Adrenal gland (tissue), 12 donors: ENCODE data around the gene NSL1. TPM values are rescaled to one million over a fixed set of nuclear protein-coding genes. Genes with fewer than 3 reads are reported as not detected.
A peak's percentile ranks its signal among the peaks of the same experiment; 100 is the strongest.

ENCODE experiments used
- DNase-seq, 7 donors: peaks; one replicate each; pipeline ENCODE4 v3.0.0-alpha.2; 2019 to 2020
- H3K27ac ChIP-seq, 5 donors: fragments of 200-600 bp; sonication (generic) in 4 of 5; 1 replicate in 3 of 5; 2 replicates in 2 of 5; pipeline versions ENCODE4 v1.5.1 to v1.8.0; 2016 to 2020; ENCODE audit warnings: mild to moderate bottlenecking in 1 of 5
- H3K27me3 ChIP-seq: fragments of 200-600 bp; 2 replicates; pipeline ENCODE4 v1.8.0; 2021
- H3K36me3 ChIP-seq, 2 donors: fragments of 200-600 bp; replicated peaks in 1 of 2; 1 replicate in 1 of 2; 2 replicates in 1 of 2; pipeline versions ENCODE4 v1.5.1 to v1.8.0; 2018 to 2022
- H3K4me1 ChIP-seq, 2 donors: fragments of 200-600 bp; replicated peaks in 1 of 2; 1 replicate in 1 of 2; 2 replicates in 1 of 2; pipeline versions ENCODE4 v1.5.1 to v1.8.0; 2018 to 2021
- H3K4me3 ChIP-seq, 4 donors: fragments of 200-600 bp; sonication (generic) in 3 of 4; one replicate each; pipeline ENCODE4 v1.5.1; 2016 to 2018
- H3K9me3 ChIP-seq, 3 donors: fragments of 200-600 bp; sonication (generic) in 1 of 3; replicated peaks in 1 of 3; 1 replicate in 2 of 3; 2 replicates in 1 of 3; pipeline versions ENCODE4 v1.5.1 to v1.8.0; 2016 to 2021
- CTCF ChIP-seq, 6 experiments: fragments of 450-650 bp in 4 of 6; fragments of 200-600 bp in 2 of 6; sonication (generic) in 1 of 6; IDR thresholded peaks; 1 replicate in 5 of 6; 2 replicates in 1 of 6; pipeline versions ENCODE4 v1.5.1 to v1.8.0; 2016 to 2021; ENCODE audit warnings: antibody characterized with exemption in 6 of 6, mild to moderate bottlenecking in 2 of 6, moderate library complexity in 1 of 6
- POLR2A ChIP-seq, 2 donors: fragments of 450-650 bp; IDR thresholded peaks; one replicate each; pipeline ENCODE4 v1.6.1; 2017; ENCODE audit warnings: antibody characterized with exemption in 2 of 2, mild to moderate bottlenecking in 2 of 2, moderate library complexity in 1 of 2
- WGBS, 4 donors: extraction: QIAGEN DNeasy Blood & Tissue Kit in 2 of 4; methylation state at CpG; one replicate each; pipeline versions ENCODE4 v1.1.5 to v1.1.7; 2013 to 2017; 5-methylcytosine and 5-hydroxymethylcytosine counted together
- intact Hi-C, 2 donors: fragments of 100-400 bp; cut with DNase I; formaldehyde crosslinking; loops; one replicate each; pipeline versions ENCODE4 v1.14.1 to v1.15.0; 2022 to 2023
- polyA plus RNA-seq, 3 donors: library from polyadenylated mRNA; stranded (reverse); fragments of 200-250 nt in 2 of 3; fragments of 350-450 nt in 1 of 3; fragmentation: Illumina TruSeq in 1 of 3; extraction: RNeasy Lipid Tissue Mini Kit (QIAGEN cat#74804) in 1 of 3; gene quantifications; one replicate each; pipeline ENCODE4 v1.2.3, GENCODE V29; 2013 to 2014
- total RNA-seq, 9 donors: library from RNA; depleted of rRNA in 4 of 9; stranded (reverse); fragments of >200 nt in 4 of 9; fragments of 120-200 nt in 1 of 9; fragmentation: NEBNext Ultra II Directional in 1 of 9; extraction: Animal tissue kit (Norgen Biotek cat#: 25700) in 1 of 9; gene quantifications; one replicate each; pipeline versions ENCODE4 v1.1.0 to v1.2.4, GENCODE V29; 2013 to 2023
- donor health status: healthy with polysubstance abuse.
- donor health status: Bipolar disorder and iron deficiency.
- donor health status: DM: yes; HTN: yes; CAD: no.
- donor health status: DM: no; HTN: no; CAD: no.
- donor health status: DM: no; HTN: no; CAD: no.
- donor health status: DM: yes; HTN: yes; CAD: no.

NSL1 gene
- total and polyA plus RNA-seq, 12 donors = 10.6 to 90.9 (median 29.8) TPM

GRCh38 chr1:212794561-212795014 lies 3.0 kb upstream of the NSL1 start:
- no peak overlapping the region for H3K4me3 ChIP-seq

GRCh38 chr1:212792396-212792908 lies 875 bp upstream of the NSL1 start:
- Histone ChIP-seq H3K27ac (peak overlapping the region; percentile 59 to 96 (median 90)), H3K9me3 (no peaks in the 10 kb centered on the region), H3K27me3 (no peaks in the 10 kb centered on the region), H3K36me3 (peaks cover 0 to 12% of the 10 kb centered on the region in 2 donors), H3K4me1 (peaks cover 10 to 28% of the 10 kb centered on the region in 2 donors), H3K4me3 (peak overlapping the region; percentile 21 to 87 (median 56))
- WGBS, 4 donors = 14 to 25% (median 16%) methylated on average over 13 to 16 of the region's 16 CpGs
- TF ChIP-seq POLR2A (IDR thresholded peaks at IDR 0.05) (no peak), CTCF (IDR thresholded peaks at IDR 0.05) (no peak)
- intact Hi-C loops = no loop called here
- no peak for DNase-seq

More at GRCh38 chr1:212794561-212795014, 3.0 kb upstream of the NSL1 start:
- TF ChIP-seq CTCF (IDR thresholded peaks at IDR 0.05) (no peak), POLR2A (IDR thresholded peaks at IDR 0.05) (no peak)
- Histone ChIP-seq H3K4me1 (peaks cover 10 to 21% of the 10 kb centered on the region in 2 donors), H3K27ac (no peak overlapping the region), H3K27me3 (no peaks in the 10 kb centered on the region), H3K36me3 (peaks cover 0 to 24% of the 10 kb centered on the region in 2 donors), H3K9me3 (no peaks in the 10 kb centered on the region)
- WGBS, 4 donors = 56 to 65% (median 61%) methylated on average over 1 of the region's 1 CpG
- intact Hi-C loops = no loop called here
- DNase-seq = peak in 1 of 7 donors; percentile 23

- H3K27ac ChIP-seq = peak overlapping the region; percentile 11 to 96 (median 90)
- H3K9me3 ChIP-seq = no peaks in the 10 kb centered on the region
- H3K27me3 ChIP-seq = no peaks in the 10 kb centered on the region
- H3K4me1 ChIP-seq = peaks cover 10 to 28% of the 10 kb centered on the region in 2 donors
- peak overlapping the region; percentile 43 to 87 (median 72) for H3K4me3 ChIP-seq
- peak in 1 of 7 donors; percentile 62 for DNase-seq
- TF ChIP-seq CTCF (IDR thresholded peaks at IDR 0.05) (no peak), POLR2A (IDR thresholded peaks at IDR 0.05) (no peak)
- H3K36me3 ChIP-seq = peaks cover 0 to 5% of the 10 kb centered on the region in 2 donors
- intact Hi-C loops = no loop called here
- 0 to 1% (median 1%) methylated on average over 7 to 22 of the region's 22 CpGs for WGBS, 4 donors
Measured at GRCh38 chr1:212791261-212791675, 309 bp downstream of the NSL1 start.

- Histone ChIP-seq H3K4me1 (peaks cover 9 to 18% of the 10 kb centered on the region in 2 donors), H3K9me3 (no peaks in the 10 kb centered on the region), H3K36me3 (peaks cover 0 to 32% of the 10 kb centered on the region in 2 donors), H3K27me3 (no peaks in the 10 kb centered on the region), H3K27ac (no peak overlapping the region), H3K4me3 (no peak overlapping the region)
- WGBS, 4 donors = 97 to 100% (median 98%) methylated on average over 1 of the region's 1 CpG
- no peak for DNase-seq
- intact Hi-C loops = loop anchor here (2.0 to 10.0 kb wide), 3 partner anchors 121 to 311 kb away; no protein-coding TSS in a partner anchor
- TF ChIP-seq POLR2A (IDR thresholded peaks at IDR 0.05) (no peak), CTCF (IDR thresholded peaks at IDR 0.05) (no peak)
Measured at GRCh38 chr1:212785871-212786270, 5.7 kb downstream of the NSL1 start.
